Smooth muscle cell (in vitro differentiated cells): ENCODE results near the gene IFI27L2. TPM values are rescaled to one million over a fixed set of nuclear protein-coding genes. Genes with fewer than 3 reads are reported as not detected.

Source experiments
- DNase-seq: peaks from one replicate; lab custom pipeline; 2025; ENCODE audit not compliant: unreplicated experiment; lab: John Stamatoyannopoulos, UW
- H2AFZ ChIP-seq: fragments of 200-600 bp; sonication (generic); 2 replicates; pipeline ENCODE4 v1.6.0; 2016; ENCODE audit warnings: antibody characterized with exemption, low read depth, mild to moderate bottlenecking
- H3F3A ChIP-seq: fragments of 200-600 bp; sonication (generic); 2 replicates; pipeline ENCODE4 v1.6.0; 2017; ENCODE audit warnings: antibody characterized with exemption, low read depth
- H3K27ac ChIP-seq: fragments of 200-600 bp; sonication (generic); 2 replicates; pipeline ENCODE4 v1.5.1; 2016; ENCODE audit warnings: low read depth, mild to moderate bottlenecking
- H3K27me3 ChIP-seq: fragments of 200-600 bp; sonication (generic); 2 replicates; pipeline ENCODE4 v1.6.1; 2016; ENCODE audit warnings: low read depth, mild to moderate bottlenecking
- H3K36me3 ChIP-seq: fragments of 200-600 bp; sonication (generic); 2 replicates; pipeline ENCODE4 v1.5.1; 2016; ENCODE audit warnings: low read depth
- H3K4me1 ChIP-seq: fragments of 200-600 bp; sonication (generic); 2 replicates; pipeline ENCODE4 v1.5.1; 2016; ENCODE audit warnings: low read depth
- H3K4me2 ChIP-seq: fragments of 200-600 bp; sonication (generic); 2 replicates; pipeline ENCODE4 v1.6.0; 2016; ENCODE audit warnings: mild to moderate bottlenecking
- H3K4me3 ChIP-seq: fragments of 200-600 bp; sonication (generic); 2 replicates; pipeline ENCODE4 v1.5.1; 2016; ENCODE audit warnings: mild to moderate bottlenecking
- H3K79me2 ChIP-seq: fragments of 200-600 bp; sonication (generic); 2 replicates; pipeline ENCODE4 v1.6.0; 2016; ENCODE audit warnings: low read depth, mild to moderate bottlenecking
- H3K9ac ChIP-seq: fragments of 200-600 bp; sonication (generic); 2 replicates; pipeline ENCODE4 v1.6.0; 2016; ENCODE audit warnings: low read depth
- H3K9me3 ChIP-seq: fragments of 200-600 bp; sonication (generic); replicated peaks from 2 replicates; pipeline ENCODE4 v1.5.1; 2016; ENCODE audit warnings: low read depth
- H4K20me1 ChIP-seq: fragments of 200-600 bp; sonication (generic); 2 replicates; pipeline ENCODE4 v1.6.0; 2016; ENCODE audit warnings: low read depth
- CTCF ChIP-seq: fragments of 200-600 bp; sonication (generic); IDR thresholded peaks from 2 replicates; pipeline ENCODE4 v1.5.1; 2017; ENCODE audit warnings: borderline replicate concordance, mild to moderate bottlenecking, antibody characterized with exemption; ENCODE audit not compliant: insufficient read depth, poor library complexity, severe bottlenecking
- WGBS: methylation state at CpG from one replicate; pipeline ENCODE4 v1.1.7; 2016; ENCODE audit warnings: low lambda C conversion rate; 5-methylcytosine and 5-hydroxymethylcytosine counted together
- polyA plus RNA-seq: library from polyadenylated mRNA; unstranded; fragments of >200 nt; fragmentation: Nextera tagmentation; extraction: Ambion mirVana; gene quantifications from 2 replicates; pipeline ENCODE4 v1.2.1, GENCODE V29; 2016
- total RNA-seq: library from RNA; depleted of rRNA; stranded (reverse); fragments of >200 nt; gene quantifications from 2 replicates; pipeline ENCODE4 v1.2.3, GENCODE V29; 2014

IFI27L2 gene
- total and polyA plus RNA-seq, 2 experiments from 2014 or later, result 96.0 to 162 TPM

- Histone ChIP-seq H3F3A (no peaks in the 10 kb centered on the region), H3K4me1 (peaks cover 6% of the 10 kb centered on the region), H4K20me1 (no peaks in the 10 kb centered on the region), H3K9me3 (no peaks in the 10 kb centered on the region), H3K9ac (no peak overlapping the region), H3K79me2 (no peaks in the 10 kb centered on the region), H3K4me2 (no peak overlapping the region), H3K27ac (no peak overlapping the region), H2AFZ (no peak overlapping the region), H3K36me3 (no peaks in the 10 kb centered on the region), H3K27me3 (no peaks in the 10 kb centered on the region), H3K4me3 (no peak overlapping the region)
- WGBS, result 94% methylated on average over 1 of the region's 1 CpG
- TF ChIP-seq CTCF, result no peak
- DNase-seq, result no peak
These were observed 3.1 kb downstream of the IFI27L2 start for GRCh38 chr14:94126419-94126677.

- Histone ChIP-seq H3K79me2 (no peaks in the 10 kb centered on the region), H3K9me3 (no peaks in the 10 kb centered on the region), H3K9ac (no peak overlapping the region), H3K4me2 (no peak overlapping the region), H3K36me3 (no peaks in the 10 kb centered on the region), H3F3A (no peaks in the 10 kb centered on the region), H3K27me3 (no peaks in the 10 kb centered on the region), H3K27ac (no peak overlapping the region), H3K4me1 (peaks cover 6% of the 10 kb centered on the region), H2AFZ (no peak overlapping the region), H3K4me3 (no peak overlapping the region), H4K20me1 (no peaks in the 10 kb centered on the region)
- WGBS, result 97% methylated on average over 6 of the region's 6 CpGs
- DNase-seq, result no peak
- TF ChIP-seq CTCF, result no peak
These were observed 3.6 kb downstream of the IFI27L2 start for GRCh38 chr14:94125659-94126418.

DNA sequence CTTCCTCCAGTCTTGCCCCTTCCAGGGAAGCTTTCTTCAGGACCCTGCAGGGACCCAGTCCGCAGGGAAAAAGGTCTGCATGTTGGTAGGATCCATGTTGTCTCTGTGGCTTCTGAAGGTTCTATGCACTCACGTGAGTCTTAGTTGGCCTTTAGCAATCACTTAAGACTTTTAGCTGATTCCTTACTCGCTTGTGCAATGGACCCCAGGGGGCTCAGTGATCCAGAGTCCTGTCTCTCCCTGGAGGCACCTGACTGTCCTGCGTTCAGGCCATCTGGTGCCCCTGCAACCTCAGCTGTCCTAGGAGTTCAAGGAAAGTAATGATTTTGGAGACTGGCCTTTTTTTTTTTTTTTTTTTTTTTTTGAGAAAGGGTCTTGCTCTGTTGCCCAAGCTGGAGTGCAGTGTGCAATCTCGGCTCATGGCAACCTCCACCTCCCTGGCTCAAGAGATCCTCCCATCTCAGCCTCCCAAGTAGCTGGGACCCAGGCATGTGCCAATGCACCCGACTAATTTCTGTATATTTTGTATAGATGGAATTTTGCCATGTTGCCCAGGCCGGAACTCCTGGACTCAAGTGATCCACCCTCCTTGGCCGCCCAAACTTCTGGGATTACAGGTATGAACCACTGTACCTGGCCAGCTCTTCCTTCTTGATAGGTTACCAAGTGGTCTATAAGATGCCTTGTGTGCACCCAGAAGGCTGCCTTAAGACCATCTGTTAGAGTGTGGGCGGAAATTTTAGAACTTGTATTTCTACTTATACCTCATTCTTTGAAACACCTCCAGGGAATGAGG lies 4.6 kb downstream of the IFI27L2 start:
- WGBS, result 89% methylated on average over 9 of the region's 9 CpGs
- Histone ChIP-seq H2AFZ (no peak overlapping the region), H3K27ac (no peak overlapping the region), H3F3A (no peaks in the 10 kb centered on the region), H3K9ac (no peak overlapping the region), H3K4me2 (no peak overlapping the region), H3K79me2 (no peaks in the 10 kb centered on the region), H3K27me3 (no peaks in the 10 kb centered on the region), H3K36me3 (no peaks in the 10 kb centered on the region), H4K20me1 (no peaks in the 10 kb centered on the region), H3K4me3 (no peak overlapping the region), H3K9me3 (no peaks in the 10 kb centered on the region), H3K4me1 (no peaks in the 10 kb centered on the region)
- no peak for DNase-seq
- no peak for TF ChIP-seq CTCF

- Histone ChIP-seq H3K79me2 (no peaks in the 10 kb centered on the region), H3F3A (no peaks in the 10 kb centered on the region), H3K4me2 (no peak overlapping the region), H3K9ac (no peak overlapping the region), H3K27ac (no peak overlapping the region), H3K27me3 (no peaks in the 10 kb centered on the region), H4K20me1 (no peaks in the 10 kb centered on the region), H3K4me1 (no peaks in the 10 kb centered on the region), H3K9me3 (no peaks in the 10 kb centered on the region), H3K4me3 (no peak overlapping the region), H2AFZ (no peak overlapping the region), H3K36me3 (no peaks in the 10 kb centered on the region)
- no peak for TF ChIP-seq CTCF
- DNase-seq, result no peak
- WGBS, result 85% methylated on average over 1 of the region's 1 CpG
These were observed 5.5 kb downstream of the IFI27L2 start for GRCh38 chr14:94123868-94124267.
